ENCODE measurements around the gene FAM186B. TPM values are rescaled to one million over a fixed set of nuclear protein-coding genes. Genes with fewer than 3 reads are reported as not detected.

FAM186B gene
- polyA plus RNA-seq, 3 donors, result not detected

DNA sequence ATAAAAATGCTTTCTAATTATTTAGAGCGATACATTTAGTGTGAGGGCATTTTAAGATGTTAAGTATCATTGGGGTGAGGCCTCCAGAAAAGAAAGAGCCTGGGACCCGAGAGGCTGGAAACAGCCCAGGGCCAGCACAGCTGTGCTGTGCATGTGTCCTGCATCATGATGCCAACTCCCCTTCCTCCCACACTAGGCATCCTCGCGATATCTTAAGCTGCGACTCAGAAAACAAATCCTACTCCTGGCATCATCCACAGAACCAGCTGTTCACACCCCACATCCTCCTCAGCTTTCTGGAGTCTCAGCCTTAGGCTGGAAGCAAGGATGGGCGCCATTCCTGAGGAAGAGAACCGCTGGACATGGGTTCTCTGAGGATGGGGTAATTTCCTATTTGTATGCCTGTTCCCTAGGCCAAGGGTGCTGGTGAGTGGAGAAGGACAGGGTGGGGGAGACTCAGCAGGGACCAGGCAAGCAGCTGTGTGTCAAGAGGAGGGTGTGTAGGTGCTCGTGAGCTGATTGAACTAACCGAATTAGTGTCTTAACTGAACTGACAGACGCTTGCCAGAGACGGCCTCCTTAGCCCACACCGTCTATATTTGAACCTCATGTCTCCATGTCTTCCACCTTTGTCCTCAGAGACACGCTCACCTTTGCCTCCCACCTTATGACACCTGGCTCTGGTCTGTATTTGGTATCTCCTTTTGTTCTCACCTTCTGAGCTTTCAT is 21.9 kb downstream of the FAM186B start:
- no peak overlapping the region for H3K27ac Mint-ChIP-seq
- TF ChIP-seq, protein P1, sequence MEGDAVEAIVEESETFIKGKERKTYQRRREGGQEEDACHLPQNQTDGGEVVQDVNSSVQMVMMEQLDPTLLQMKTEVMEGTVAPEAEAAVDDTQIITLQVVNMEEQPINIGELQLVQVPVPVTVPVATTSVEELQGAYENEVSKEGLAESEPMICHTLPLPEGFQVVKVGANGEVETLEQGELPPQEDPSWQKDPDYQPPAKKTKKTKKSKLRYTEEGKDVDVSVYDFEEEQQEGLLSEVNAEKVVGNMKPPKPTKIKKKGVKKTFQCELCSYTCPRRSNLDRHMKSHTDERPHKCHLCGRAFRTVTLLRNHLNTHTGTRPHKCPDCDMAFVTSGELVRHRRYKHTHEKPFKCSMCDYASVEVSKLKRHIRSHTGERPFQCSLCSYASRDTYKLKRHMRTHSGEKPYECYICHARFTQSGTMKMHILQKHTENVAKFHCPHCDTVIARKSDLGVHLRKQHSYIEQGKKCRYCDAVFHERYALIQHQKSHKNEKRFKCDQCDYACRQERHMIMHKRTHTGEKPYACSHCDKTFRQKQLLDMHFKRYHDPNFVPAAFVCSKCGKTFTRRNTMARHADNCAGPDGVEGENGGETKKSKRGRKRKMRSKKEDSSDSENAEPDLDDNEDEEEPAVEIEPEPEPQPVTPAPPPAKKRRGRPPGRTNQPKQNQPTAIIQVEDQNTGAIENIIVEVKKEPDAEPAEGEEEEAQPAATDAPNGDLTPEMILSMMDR (IDR thresholded peaks at IDR 0.05), result no peak

DNA sequence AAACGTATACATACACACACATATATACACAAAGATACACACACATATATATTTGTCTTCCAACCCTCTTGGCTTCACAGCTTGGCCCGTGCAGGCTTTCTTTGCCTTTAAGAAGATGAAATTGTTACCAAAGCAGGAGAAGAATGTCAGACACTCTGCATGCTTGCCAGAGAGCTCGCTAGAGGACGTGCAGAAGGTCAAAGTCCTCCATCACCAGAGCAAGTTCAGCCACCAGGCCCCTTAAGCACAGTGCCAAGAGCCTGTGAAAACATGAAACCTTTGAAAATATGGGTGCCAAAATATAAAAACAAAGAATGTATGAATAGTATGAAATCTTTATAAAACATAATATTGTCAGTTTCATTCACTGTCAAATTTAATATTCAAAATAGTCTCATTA is 22.6 kb downstream of the FAM186B start:
- Histone ChIP-seq H4K20me1 (ENCODE audit: insufficient read depth, low read length) (no peaks in the 10 kb centered on the region), H3K79me2 (ENCODE audit: insufficient read depth, low read length) (no peaks in the 10 kb centered on the region), H2AFZ (ENCODE audit: insufficient read depth, low read depth, low read length, poor library complexity, severe bottlenecking) (no peak overlapping the region), H3K27me3 (ENCODE audit: control insufficient read depth in 2 of 2, insufficient read depth in 2 of 2, low read length in 2 of 2) (no peaks in the 10 kb centered on the region), H3K9me3 (replicated peaks in 1 of 2; ENCODE audit: control insufficient read depth in 1 of 2, insufficient read depth in 1 of 2, low read length in 2 of 2) (no peaks in the 10 kb centered on the region), H3K36me3 (replicated peaks in 1 of 2; ENCODE audit: control insufficient read depth in 1 of 2, insufficient read depth in 2 of 2, low read length in 2 of 2) (no peaks in the 10 kb centered on the region), H3K9ac (ENCODE audit: insufficient read depth, low read length, poor library complexity, severe bottlenecking) (no peak overlapping the region), H3K27ac (ENCODE audit: low read depth in 1 of 2, low read length in 2 of 2) (no peak overlapping the region), H3K4me1 (ENCODE audit: control insufficient read depth in 1 of 2, insufficient read depth in 2 of 2, low read length in 2 of 2) (no peaks in the 10 kb centered on the region), H3K4me3 (replicated peaks in 1 of 3; ENCODE audit: low read depth in 2 of 3, low read length in 3 of 3) (no peak overlapping the region), H3K4me2 (replicated peaks; ENCODE audit: extremely low read depth, low read length, poor library complexity, severe bottlenecking) (no peak overlapping the region)
- 100% methylated on average over 2 of the region's 4 CpGs for WGBS (ENCODE audit: insufficient coverage)
- H3K4me1 Mint-ChIP-seq, result peaks cover 8% of the 10 kb centered on the region
- TF ChIP-seq, protein P1 (IDR thresholded peaks at IDR 0.05), result no peak
- intact Hi-C loops (cut with micrococcal nuclease), result loop anchor here in 1 of 2 donors (5.0 kb wide), 1 partner anchor 226 kb away; no protein-coding TSS in a partner anchor
- H3K4me3 Mint-ChIP-seq, result no peak overlapping the region
- peaks cover 0 to 1% (median 0%) of the 10 kb centered on the region in 7 donors for H3K9me3 Mint-ChIP-seq
- H3K27me3 Mint-ChIP-seq (ENCODE audit: low read depth in 3 of 3), result peaks cover 0 to 4% (median 2%) of the 10 kb centered on the region in 3 donors
- peaks cover 9 to 12% of the 10 kb centered on the region in 2 donors for H3K36me3 Mint-ChIP-seq
- DNase-seq, result no peak
- H3K27ac Mint-ChIP-seq, result no peak overlapping the region

More for the DNA sequence above, 21.9 kb downstream of the FAM186B start:
- peaks cover 9 to 12% of the 10 kb centered on the region in 2 donors for H3K36me3 Mint-ChIP-seq
- H3K4me1 Mint-ChIP-seq, result peaks cover 11% of the 10 kb centered on the region
- DNase-seq, result no peak
- H3K9me3 ChIP-seq (replicated peaks in 1 of 2; ENCODE audit: control insufficient read depth in 1 of 2, insufficient read depth in 1 of 2, low read length in 2 of 2), result no peaks in the 10 kb centered on the region
- WGBS (ENCODE audit: insufficient coverage), result 94% methylated on average over 11 of the region's 13 CpGs
- H3K9me3 Mint-ChIP-seq, result peaks cover 0 to 1% (median 0%) of the 10 kb centered on the region in 7 donors
- H2AFZ ChIP-seq (ENCODE audit: insufficient read depth, low read depth, low read length, poor library complexity, severe bottlenecking), result no peak overlapping the region
- H3K27ac ChIP-seq (ENCODE audit: low read depth in 1 of 2, low read length in 2 of 2), result no peak overlapping the region
- no peaks in the 10 kb centered on the region for H4K20me1 ChIP-seq (ENCODE audit: insufficient read depth, low read length)
- H3K27me3 Mint-ChIP-seq (ENCODE audit: low read depth in 3 of 3), result peaks cover 0 to 4% (median 2%) of the 10 kb centered on the region in 3 donors
- H3K27me3 ChIP-seq (ENCODE audit: control insufficient read depth in 2 of 2, insufficient read depth in 2 of 2, low read length in 2 of 2), result no peaks in the 10 kb centered on the region
- no peak overlapping the region for H3K9ac ChIP-seq (ENCODE audit: insufficient read depth, low read length, poor library complexity, severe bottlenecking)
- no peaks in the 10 kb centered on the region for H3K79me2 ChIP-seq (ENCODE audit: insufficient read depth, low read length)
- intact Hi-C loops (cut with micrococcal nuclease), result loop anchor here in 1 of 2 donors (5.0 kb wide), 1 partner anchor 226 kb away; no protein-coding TSS in a partner anchor
- H3K4me3 ChIP-seq (replicated peaks in 1 of 3; ENCODE audit: low read depth in 2 of 3, low read length in 3 of 3), result no peak overlapping the region
- no peaks in the 10 kb centered on the region for H3K36me3 ChIP-seq (replicated peaks in 1 of 2; ENCODE audit: control insufficient read depth in 1 of 2, insufficient read depth in 2 of 2, low read length in 2 of 2)
- peaks cover under 1 to 2% of the 10 kb centered on the region in 2 donors for H3K4me1 ChIP-seq (ENCODE audit: control insufficient read depth in 1 of 2, insufficient read depth in 2 of 2, low read length in 2 of 2)
- no peak overlapping the region for H3K4me3 Mint-ChIP-seq
- no peak overlapping the region for H3K4me2 ChIP-seq (replicated peaks; ENCODE audit: extremely low read depth, low read length, poor library complexity, severe bottlenecking)

Data from CD14-positive monocyte (primary cell).